Activated T-helper 17 cell treated with anti-CD3 and anti-CD28 coated beads, Interleukin-2, amount 50 U/mL, for 72 hours (primary cell): ENCODE measurements around the gene MPP3. TPM values are rescaled to one million over a fixed set of nuclear protein-coding genes. Genes with fewer than 3 reads are reported as not detected.
A peak's percentile ranks its signal among the peaks of the same experiment; 100 is the strongest.

Experiments
- ATAC-seq: fragments of 150-1000 bp; cut with Tn5 transposase; replicated peaks from 2 replicates; pipeline ENCODE4 v1.10.0; 2021; ENCODE audit warnings: mild to moderate bottlenecking, moderate library complexity
- H3K27ac Mint-ChIP-seq: one replicate; pipeline ENCODE4 v1.8.0; 2022; ENCODE audit warnings: mixed read lengths
- H3K27me3 Mint-ChIP-seq: one replicate; pipeline ENCODE4 v1.8.0; 2022; ENCODE audit warnings: mixed read lengths
- H3K36me3 Mint-ChIP-seq: one replicate; pipeline ENCODE4 v1.8.0; 2022; ENCODE audit warnings: low read depth, mild to moderate bottlenecking, mixed read lengths
- H3K4me1 Mint-ChIP-seq: one replicate; pipeline ENCODE4 v1.8.0; 2022; ENCODE audit warnings: mixed read lengths
- H3K4me3 Mint-ChIP-seq: one replicate; pipeline ENCODE4 v1.8.0; 2022; ENCODE audit warnings: mild to moderate bottlenecking, mixed read lengths
- H3K9me3 Mint-ChIP-seq: one replicate; pipeline ENCODE4 v1.8.0; 2022; ENCODE audit warnings: mixed read lengths
- total RNA-seq, 2 donors: library from RNA; stranded (reverse); gene quantifications; one replicate each; pipeline ENCODE4 v1.2.3, GENCODE V29; 2022

MPP3 gene
- total RNA-seq, 2 donors from 2014 or later, result 0.43 to 0.58 TPM

DNA sequence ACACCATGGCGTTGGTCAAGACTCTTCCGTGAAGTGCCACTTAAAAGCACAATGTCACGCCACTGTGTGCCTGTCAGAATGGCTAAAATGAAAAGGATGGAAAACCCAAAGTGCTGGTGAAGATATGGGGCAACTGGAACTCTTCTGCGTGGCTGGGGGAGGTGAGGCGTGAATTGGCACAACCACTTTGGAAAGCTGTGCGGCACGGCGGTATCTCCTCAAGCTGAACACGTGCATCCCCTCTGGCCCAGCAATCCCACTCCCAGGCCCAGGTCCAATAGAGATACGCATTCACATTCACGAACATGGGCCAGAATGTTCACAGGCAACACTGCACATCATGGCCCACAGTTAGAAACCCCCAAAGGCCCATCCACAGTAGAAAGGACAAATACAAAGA lies 63.1 kb downstream of the MPP3 start:
- Mint-ChIP-seq H3K4me1 (no peaks in the 10 kb centered on the region), H3K36me3 (peaks cover 58% of the 10 kb centered on the region), H3K9me3 (no peaks in the 10 kb centered on the region), H3K4me3 (no peak overlapping the region), H3K27me3 (no peaks in the 10 kb centered on the region), H3K27ac (no peak overlapping the region)
- ATAC-seq, result no peak

DNA sequence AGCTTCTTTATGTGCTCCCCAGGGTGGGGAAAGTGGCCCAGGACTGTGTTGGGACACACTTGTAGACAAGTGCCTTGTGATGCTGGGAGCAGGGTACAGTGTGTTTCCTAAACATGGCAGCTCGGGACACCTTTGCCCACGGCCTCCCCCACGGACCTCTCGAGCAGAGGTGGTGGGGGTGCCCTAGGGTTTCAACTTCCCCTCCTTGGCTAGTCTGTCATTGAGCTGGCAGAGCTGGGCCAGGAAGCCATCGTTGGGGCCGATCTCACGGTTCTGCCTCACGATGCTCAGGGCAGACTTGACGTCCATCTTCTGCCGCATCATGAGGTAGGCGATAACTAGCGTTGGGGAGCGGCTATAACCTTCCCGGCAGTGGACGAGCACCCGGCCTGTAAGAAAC lies 63.5 kb downstream of the MPP3 start:
- Mint-ChIP-seq H3K4me1 (no peaks in the 10 kb centered on the region), H3K9me3 (no peaks in the 10 kb centered on the region), H3K4me3 (no peak overlapping the region), H3K36me3 (peaks cover 55% of the 10 kb centered on the region), H3K27ac (no peak overlapping the region), H3K27me3 (no peaks in the 10 kb centered on the region)
- ATAC-seq, result no peak

- no peak overlapping the region for H3K27ac Mint-ChIP-seq
- no peaks in the 10 kb centered on the region for H3K27me3 Mint-ChIP-seq
- ATAC-seq, result no peak
- peaks cover 50% of the 10 kb centered on the region for H3K36me3 Mint-ChIP-seq
- H3K9me3 Mint-ChIP-seq, result no peaks in the 10 kb centered on the region
- H3K4me3 Mint-ChIP-seq, result no peak overlapping the region
- H3K4me1 Mint-ChIP-seq, result no peaks in the 10 kb centered on the region
Measured at GRCh38 chr17:43768943-43769342, 64.0 kb downstream of the MPP3 start.

- H3K27me3 Mint-ChIP-seq, result no peaks in the 10 kb centered on the region
- no peak overlapping the region for H3K27ac Mint-ChIP-seq
- H3K4me1 Mint-ChIP-seq, result no peaks in the 10 kb centered on the region
- no peaks in the 10 kb centered on the region for H3K9me3 Mint-ChIP-seq
- no peak overlapping the region for H3K4me3 Mint-ChIP-seq
- no peak for ATAC-seq
- H3K36me3 Mint-ChIP-seq, result peaks cover 44% of the 10 kb centered on the region
Measured at GRCh38 chr17:43768382-43768781, 64.6 kb downstream of the MPP3 start.

GRCh38 chr17:43767713-43768059 lies 65.3 kb downstream of the MPP3 start:
- no peaks in the 10 kb centered on the region for H3K27me3 Mint-ChIP-seq
- ATAC-seq, result no peak
- H3K36me3 Mint-ChIP-seq, result peaks cover 37% of the 10 kb centered on the region
- H3K4me1 Mint-ChIP-seq, result no peaks in the 10 kb centered on the region
- H3K9me3 Mint-ChIP-seq, result no peaks in the 10 kb centered on the region
- no peak overlapping the region for H3K4me3 Mint-ChIP-seq
- H3K27ac Mint-ChIP-seq, result no peak overlapping the region

DNA sequence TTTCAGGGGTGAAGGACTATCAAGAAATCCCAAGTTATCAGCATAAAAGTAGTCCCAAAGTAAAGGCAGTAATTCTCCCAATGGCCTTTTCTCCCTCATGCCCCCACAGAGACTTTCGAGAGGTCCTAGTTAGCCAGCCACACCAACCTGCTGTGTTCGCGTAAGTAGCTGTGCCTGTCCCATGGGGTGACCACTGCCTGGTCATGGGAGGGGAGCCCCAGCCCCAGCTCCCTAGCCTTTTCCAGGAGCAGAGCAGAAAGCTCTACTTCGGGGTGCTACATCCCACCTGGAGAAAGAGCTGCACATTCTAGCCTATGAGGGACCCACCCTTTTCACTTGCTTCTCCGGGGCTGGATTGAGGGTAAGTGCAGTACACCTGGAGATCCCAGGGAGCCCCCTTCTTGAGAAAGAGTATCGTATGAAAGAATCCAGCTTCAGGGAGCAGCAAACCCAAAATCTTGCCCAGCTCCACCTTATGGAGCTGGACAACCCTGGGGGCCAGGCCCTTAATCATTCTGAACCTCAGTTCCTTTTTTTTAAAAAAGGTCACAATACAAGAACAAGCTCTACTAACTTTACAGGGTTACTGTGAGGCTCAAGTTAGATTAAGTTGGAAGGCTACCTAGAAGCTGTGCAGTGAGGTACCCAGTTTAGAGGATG lies 65.8 kb downstream of the MPP3 start:
- Mint-ChIP-seq H3K27me3 (no peaks in the 10 kb centered on the region), H3K36me3 (peaks cover 32% of the 10 kb centered on the region), H3K4me3 (no peak overlapping the region), H3K27ac (no peak overlapping the region), H3K4me1 (no peaks in the 10 kb centered on the region), H3K9me3 (no peaks in the 10 kb centered on the region)
- no peak for ATAC-seq

DNA sequence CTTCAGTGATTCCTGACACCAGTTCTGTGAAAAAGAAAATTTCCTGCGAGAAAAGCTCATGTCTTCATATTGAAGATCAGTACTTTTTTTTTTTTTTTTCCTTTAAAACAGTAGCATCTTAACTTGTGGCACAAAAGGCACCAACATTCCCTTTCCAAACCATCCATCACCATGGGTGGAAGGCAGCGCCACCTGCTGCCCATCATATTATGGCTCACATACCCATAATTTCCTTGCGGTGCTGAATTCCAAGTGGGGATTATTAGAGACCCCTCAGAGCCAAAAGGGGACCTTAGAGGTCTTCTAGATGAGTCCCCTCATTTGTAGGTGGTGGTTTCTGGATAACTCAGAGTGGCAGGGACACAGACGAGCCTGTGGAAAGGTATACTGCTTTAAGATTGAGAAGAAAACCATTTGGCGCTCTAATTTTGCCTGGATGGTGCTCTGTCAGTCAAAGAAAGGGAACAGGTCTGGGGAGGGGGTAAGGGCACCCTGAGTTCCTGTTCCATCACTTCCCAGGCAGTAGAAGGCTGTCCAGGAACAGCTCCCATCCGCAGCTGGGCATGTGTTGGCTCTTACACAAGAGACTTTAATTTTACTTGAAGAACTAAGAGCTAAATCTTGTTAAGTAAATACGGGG lies 66.4 kb downstream of the MPP3 start:
- H3K9me3 Mint-ChIP-seq, result no peaks in the 10 kb centered on the region
- H3K4me3 Mint-ChIP-seq, result no peak overlapping the region
- ATAC-seq, result no peak
- peaks cover 26% of the 10 kb centered on the region for H3K36me3 Mint-ChIP-seq
- H3K27me3 Mint-ChIP-seq, result no peaks in the 10 kb centered on the region
- no peaks in the 10 kb centered on the region for H3K4me1 Mint-ChIP-seq
- H3K27ac Mint-ChIP-seq, result no peak overlapping the region

DNA sequence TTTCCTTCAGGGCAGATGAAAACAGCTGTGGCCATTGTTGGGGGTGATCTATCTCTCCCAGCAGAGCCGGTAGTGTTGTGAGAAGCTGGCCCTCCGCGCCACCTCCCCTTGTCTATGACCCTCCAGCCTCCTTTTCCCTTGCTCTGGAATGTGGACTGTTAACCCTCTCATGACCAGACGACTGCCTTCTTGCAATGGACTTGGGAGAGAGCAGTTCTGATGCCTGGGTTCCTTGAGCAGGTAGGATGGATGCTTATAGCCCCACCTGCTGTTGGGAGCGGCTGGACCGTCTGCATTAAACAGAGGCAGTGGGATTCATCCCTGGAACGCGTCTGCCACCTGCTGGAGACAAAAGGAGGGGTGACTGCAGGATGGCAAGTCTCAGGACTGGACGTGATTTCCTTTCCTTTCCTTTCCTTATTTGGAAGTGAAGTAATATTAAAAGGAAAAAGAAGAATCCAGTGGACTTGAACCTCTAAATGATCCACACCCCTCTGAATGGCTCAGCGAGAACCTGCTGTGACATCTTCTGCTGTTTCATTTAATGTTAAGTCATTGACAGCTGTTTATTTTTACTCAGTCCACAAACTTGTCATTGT lies 72.6 kb downstream of the MPP3 start:
- Mint-ChIP-seq H3K4me1 (no peaks in the 10 kb centered on the region), H3K36me3 (no peaks in the 10 kb centered on the region), H3K27me3 (peaks cover 11% of the 10 kb centered on the region), H3K9me3 (no peaks in the 10 kb centered on the region), H3K27ac (no peak overlapping the region), H3K4me3 (no peak overlapping the region)
- peak; percentile 96 for ATAC-seq

DNA sequence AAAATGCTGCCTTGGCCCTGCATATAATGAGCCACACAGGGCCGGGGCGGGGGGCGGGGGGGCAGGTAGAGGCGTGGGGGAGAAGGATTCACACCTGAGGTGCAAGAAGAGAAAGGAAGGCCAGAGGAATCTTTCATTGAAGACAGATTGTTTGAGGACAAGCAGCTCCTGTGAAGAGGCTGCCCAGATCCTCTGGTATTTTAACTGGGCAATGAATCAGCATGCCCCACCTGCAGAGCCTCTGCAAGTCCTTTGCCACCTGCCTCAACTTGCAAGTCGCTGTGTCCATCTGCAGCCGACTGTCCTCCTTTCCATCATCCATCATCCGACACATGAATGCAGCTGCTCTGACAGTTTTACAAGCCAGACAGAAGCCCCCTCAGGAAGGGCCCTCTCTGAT lies 73.1 kb downstream of the MPP3 start:
- no peak overlapping the region for H3K27ac Mint-ChIP-seq
- no peaks in the 10 kb centered on the region for H3K4me1 Mint-ChIP-seq
- peaks cover 11% of the 10 kb centered on the region for H3K27me3 Mint-ChIP-seq
- no peaks in the 10 kb centered on the region for H3K36me3 Mint-ChIP-seq
- H3K9me3 Mint-ChIP-seq, result no peaks in the 10 kb centered on the region
- no peak overlapping the region for H3K4me3 Mint-ChIP-seq
- no peak for ATAC-seq

DNA sequence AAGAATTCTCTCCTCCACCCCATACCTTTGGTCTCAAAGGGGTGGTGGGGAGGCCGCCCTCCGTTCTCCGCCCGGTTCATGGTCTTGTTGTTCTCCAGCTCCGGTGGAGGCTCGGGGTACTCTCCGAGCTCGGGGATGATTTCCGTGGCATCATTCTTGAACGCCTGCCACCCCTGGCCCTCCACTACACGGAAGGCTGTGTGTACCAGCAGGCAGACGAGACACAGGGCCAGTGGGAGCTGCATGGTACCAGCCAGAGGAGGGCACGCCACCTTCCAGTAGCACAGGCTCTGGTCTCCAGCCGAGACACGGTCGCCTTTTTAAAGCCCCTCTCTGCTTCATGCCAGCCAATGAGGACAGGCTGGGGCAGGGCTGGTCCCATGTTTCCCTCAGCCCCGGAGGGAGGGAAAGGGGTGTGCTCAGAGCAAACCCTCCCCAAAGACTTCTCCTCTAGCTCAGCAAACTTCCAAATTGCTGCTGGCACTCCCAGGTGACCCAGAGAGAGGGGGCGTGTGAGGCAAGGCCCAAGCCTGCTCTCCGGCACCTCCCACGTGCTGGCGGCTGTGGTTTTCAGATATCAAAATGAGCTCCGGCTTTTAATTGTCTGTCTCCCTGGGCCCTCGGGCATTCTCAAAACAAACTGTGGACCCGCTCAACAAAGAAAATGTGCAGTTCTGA lies 74.3 kb downstream of the MPP3 start, which contains the start of gene SOST:
SOST (minus strand) TSS at position 295 of the 678 bp plus-strand sequence; CDS start at position 245, 50 bp downstream.
- Mint-ChIP-seq H3K4me3 (no peak within 1 kb of the TSS), H3K4me1 (no peaks in the 10 kb centered on the region), H3K36me3 (no peaks in the 10 kb centered on the region), H3K9me3 (no peaks in the 10 kb centered on the region), H3K27ac (no peak within 1 kb of the TSS), H3K27me3 (peaks cover 16% of the 10 kb centered on the region)
- ATAC-seq, result no peak

- Mint-ChIP-seq H3K27me3 (peaks cover 19% of the 10 kb centered on the region), H3K27ac (no peak overlapping the region), H3K4me3 (no peak overlapping the region), H3K36me3 (no peaks in the 10 kb centered on the region), H3K4me1 (no peaks in the 10 kb centered on the region), H3K9me3 (no peaks in the 10 kb centered on the region)
- no peak for ATAC-seq
Measured at GRCh38 chr17:43758086-43758485, 74.9 kb downstream of the MPP3 start.

- H3K9me3 Mint-ChIP-seq, result no peaks in the 10 kb centered on the region
- H3K27me3 Mint-ChIP-seq, result peaks cover 26% of the 10 kb centered on the region
- H3K4me3 Mint-ChIP-seq, result no peak overlapping the region
- H3K4me1 Mint-ChIP-seq, result no peaks in the 10 kb centered on the region
- no peak for ATAC-seq
- no peak overlapping the region for H3K27ac Mint-ChIP-seq
- no peaks in the 10 kb centered on the region for H3K36me3 Mint-ChIP-seq
Measured at GRCh38 chr17:43757171-43757660, 75.7 kb downstream of the MPP3 start.

DNA sequence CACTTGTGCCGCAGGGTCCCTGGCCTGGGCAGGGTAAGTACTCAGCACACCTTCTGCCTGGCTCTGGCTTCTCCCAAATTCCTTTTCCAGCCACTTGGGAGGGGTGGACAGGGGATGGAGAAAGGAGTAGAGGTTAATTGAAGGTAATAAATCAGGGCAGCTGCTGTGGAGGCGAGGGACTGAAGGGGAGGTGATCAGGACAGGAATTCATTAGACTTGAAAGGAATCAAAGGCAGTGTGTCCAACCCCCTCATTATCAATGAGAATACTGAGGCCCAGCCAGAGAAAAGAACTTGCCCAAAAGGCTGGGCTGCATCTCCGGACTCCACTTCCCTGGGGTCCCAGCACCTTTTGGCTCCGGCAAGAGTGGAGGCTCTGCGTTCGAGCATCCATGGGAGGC lies 76.7 kb downstream of the MPP3 start:
- peaks cover 29% of the 10 kb centered on the region for H3K27me3 Mint-ChIP-seq
- no peak for ATAC-seq
- H3K4me1 Mint-ChIP-seq, result no peaks in the 10 kb centered on the region
- H3K4me3 Mint-ChIP-seq, result no peak overlapping the region
- H3K27ac Mint-ChIP-seq, result no peak overlapping the region
- H3K9me3 Mint-ChIP-seq, result no peaks in the 10 kb centered on the region
- no peaks in the 10 kb centered on the region for H3K36me3 Mint-ChIP-seq

DNA sequence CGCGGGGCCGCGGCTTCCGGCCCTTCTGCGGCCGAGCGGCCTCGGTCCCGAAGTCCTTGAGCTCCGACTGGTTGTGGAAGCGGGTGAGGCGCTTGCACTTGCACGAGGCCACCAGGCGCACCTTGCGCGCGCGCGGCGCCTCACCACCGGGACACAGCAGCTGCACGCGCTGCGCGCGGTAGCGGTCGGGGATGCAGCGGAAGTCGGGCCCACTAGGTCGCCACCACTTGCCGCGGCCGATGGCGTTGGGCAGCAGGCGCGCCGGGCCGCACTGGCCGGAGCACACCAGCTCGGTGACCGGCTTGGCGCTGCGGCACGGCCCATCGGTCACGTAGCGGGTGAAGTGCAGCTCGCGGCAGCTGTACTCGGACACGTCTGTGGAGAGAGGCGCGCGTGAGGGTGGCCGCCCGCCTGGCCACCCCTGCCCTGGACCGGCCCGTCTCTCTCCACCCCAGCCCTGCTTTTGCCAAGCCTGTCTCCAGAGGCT lies 77.5 kb downstream of the MPP3 start:
- Mint-ChIP-seq H3K27me3 (peaks cover 29% of the 10 kb centered on the region), H3K27ac (no peak overlapping the region), H3K9me3 (no peaks in the 10 kb centered on the region), H3K4me3 (no peak overlapping the region), H3K36me3 (no peaks in the 10 kb centered on the region), H3K4me1 (no peaks in the 10 kb centered on the region)
- ATAC-seq, result no peak
